ENCODE results near the gene ZHX3. TPM values are rescaled to one million over a fixed set of nuclear protein-coding genes. Genes with fewer than 3 reads are reported as not detected.

The ZHX3 gene
- polyA plus RNA-seq, 4 donors = 19.7 to 28.7 (median 25.3) TPM

GRCh38 chr20:41232973-41233926 lies 84.3 kb downstream of the ZHX3 start:
- DNase-seq (ENCODE audit: low read depth in 4 of 4, low spot score in 3 of 4) = no peak

DNA sequence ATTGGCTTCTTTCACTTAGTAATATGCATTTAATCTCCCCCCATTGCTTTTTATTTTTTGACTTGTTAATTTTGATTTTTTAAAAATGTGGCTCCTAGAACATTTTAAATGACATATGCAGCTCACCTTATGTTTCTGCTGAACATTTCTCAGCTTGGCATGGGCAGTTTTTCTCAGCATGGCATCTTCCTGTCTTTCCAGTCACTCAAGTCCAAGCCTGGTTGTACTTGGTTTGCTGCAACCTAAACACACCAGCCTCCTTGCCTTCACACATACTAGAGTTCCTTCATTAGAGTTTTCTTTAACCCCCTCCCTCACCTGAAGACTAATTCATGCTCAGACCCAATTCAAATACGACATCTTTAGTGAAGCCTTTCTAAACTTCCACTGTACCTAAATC lies 86.4 kb downstream of the ZHX3 start:
- no peak for DNase-seq (ENCODE audit: low read depth in 4 of 4, low spot score in 3 of 4)

GRCh38 chr20:41230136-41230535 lies 87.4 kb downstream of the ZHX3 start:
- DNase-seq (ENCODE audit: low read depth in 4 of 4, low spot score in 3 of 4) = no peak

DNA sequence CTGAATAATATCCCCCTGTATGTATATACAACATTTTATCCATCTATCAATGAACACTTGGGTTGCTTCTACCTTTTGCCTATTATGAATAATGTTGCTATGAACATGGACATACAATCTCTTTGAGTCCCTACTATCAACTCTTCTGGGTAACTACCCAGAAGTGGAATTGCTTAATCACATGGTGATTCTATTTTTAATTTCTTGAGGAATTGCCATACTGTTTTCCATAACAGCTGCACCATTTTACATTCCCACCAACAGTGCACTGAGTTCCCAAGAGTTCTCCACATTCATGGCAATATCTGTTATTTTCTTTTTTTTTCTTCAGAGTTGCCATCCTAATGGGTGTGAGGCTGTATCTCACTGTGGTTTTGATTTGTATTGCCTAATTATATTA lies 88.3 kb downstream of the ZHX3 start:
- no peak for DNase-seq (ENCODE audit: low read depth in 4 of 4, low spot score in 3 of 4)

GRCh38 chr20:41228858-41229257 lies 88.7 kb downstream of the ZHX3 start:
- no peak for DNase-seq (ENCODE audit: low read depth in 4 of 4, low spot score in 3 of 4)

DNA sequence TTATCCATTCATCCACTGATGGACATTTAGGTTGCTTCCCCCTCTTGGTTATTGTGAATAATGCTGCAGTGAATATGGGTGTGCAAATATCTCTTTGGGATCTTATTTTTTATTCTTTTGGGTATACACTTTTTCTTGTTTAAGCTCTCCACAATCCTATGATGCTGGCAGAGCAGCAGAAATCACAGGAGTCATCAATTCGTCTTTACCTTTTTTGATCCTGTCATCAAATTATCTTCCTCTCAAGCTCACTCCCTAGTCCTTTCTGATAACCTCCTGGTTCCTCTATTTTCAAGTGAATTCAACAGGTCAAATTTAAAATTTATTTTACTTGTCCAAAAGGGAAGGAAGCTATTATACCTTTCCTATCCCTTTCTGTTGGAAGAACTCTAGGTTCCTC lies 91.1 kb downstream of the ZHX3 start:
- DNase-seq (ENCODE audit: low read depth in 4 of 4, low spot score in 3 of 4) = no peak

GRCh38 chr20:41225091-41225490 lies 92.4 kb downstream of the ZHX3 start:
- DNase-seq (ENCODE audit: low read depth in 4 of 4, low spot score in 3 of 4) = no peak

GRCh38 chr20:41224281-41224680 lies 93.2 kb downstream of the ZHX3 start:
- DNase-seq (ENCODE audit: low read depth in 4 of 4, low spot score in 3 of 4) = no peak

DNA sequence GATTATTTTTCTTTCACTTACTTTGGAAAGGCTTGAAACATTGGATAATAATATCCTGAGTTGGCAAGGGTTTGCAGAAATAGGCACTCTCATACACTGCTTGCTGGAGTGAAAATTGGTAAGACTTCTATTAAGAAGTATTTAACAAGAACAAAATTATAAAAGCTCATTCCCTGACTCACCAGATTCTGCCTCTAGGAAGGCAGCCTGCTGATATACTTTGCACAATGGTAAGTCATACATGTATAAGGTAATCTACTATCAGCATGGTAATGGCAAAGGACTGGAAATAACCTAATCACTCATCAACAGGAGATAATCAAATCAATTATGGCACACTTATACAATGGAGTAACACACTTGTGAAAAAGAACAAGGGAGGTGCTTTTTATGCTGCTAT lies 94.4 kb downstream of the ZHX3 start:
- DNase-seq (ENCODE audit: low read depth in 4 of 4, low spot score in 3 of 4) = no peak

GRCh38 chr20:41222703-41223102 lies 94.8 kb downstream of the ZHX3 start:
- DNase-seq (ENCODE audit: low read depth in 4 of 4, low spot score in 3 of 4) = no peak

DNA sequence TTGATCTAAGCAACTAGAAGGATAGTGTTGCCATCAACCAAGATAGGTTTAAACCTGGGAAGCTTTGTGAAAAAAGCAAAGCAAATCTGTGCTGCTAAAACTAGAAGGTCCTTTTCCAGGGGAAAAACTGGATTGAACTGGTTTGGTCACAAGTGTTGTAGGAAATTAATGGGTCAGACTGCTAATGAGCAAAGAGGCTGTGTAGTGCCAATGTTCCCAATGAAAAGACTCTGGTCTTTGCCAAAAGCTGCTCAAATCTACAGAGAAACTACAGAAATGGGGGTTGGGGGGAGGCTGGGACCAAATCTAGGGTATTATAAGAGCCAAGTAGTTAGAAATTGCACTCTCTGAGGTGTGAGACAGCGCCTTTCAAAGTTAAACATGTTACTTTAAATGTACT lies 95.2 kb downstream of the ZHX3 start:
- DNase-seq (ENCODE audit: low read depth in 4 of 4, low spot score in 3 of 4) = no peak

DNA sequence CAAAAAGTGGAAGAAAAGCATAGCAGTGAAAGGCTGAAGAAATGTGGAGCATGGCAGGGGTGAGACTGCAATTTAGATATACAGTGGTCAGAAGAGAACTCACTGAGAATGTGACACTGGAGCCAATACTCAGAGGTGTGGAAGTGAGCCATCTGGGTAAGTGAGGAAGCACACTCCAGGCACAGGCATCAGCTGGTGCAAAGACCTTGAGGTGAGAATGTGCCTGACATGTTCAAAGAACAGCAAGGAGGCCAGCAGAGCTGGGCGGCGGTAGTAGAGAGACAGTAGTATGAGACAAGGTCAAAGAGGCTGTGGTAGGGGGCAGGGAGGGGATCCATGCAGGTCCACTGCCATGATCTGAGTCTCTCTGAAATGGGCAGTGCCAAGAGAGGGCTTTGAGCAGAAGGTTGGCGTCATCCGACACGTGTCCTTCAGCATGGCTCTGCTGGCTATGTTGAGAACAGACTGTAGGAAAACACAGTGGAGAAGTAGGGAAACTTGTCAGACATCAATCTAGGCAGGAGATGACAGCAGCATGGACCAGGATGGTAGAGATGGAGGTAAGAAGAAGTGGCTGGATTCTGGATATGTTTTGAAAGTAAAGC lies 95.8 kb downstream of the ZHX3 start:
- no peak for DNase-seq (ENCODE audit: low read depth in 4 of 4, low spot score in 3 of 4)

DNA sequence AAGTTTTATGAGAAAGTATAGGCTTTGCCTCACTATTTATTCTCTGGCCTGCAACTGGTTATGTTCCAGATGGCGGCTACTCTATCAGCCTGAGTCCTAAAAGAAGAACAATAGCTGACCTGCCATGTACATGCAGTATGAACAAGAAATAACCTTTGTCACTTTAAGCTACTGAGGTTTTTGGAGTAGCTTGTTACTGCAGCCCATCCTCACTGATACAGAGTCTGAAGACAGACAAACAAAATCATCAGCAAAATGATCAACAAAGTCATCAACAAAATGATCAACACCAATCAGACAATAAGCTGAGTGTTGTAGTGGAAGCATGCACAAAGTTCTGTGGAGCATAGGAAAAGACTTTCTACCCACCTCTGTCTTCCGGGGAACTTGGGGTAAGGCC lies 97.7 kb downstream of the ZHX3 start:
- DNase-seq (ENCODE audit: low read depth in 4 of 4, low spot score in 3 of 4) = no peak

DNA sequence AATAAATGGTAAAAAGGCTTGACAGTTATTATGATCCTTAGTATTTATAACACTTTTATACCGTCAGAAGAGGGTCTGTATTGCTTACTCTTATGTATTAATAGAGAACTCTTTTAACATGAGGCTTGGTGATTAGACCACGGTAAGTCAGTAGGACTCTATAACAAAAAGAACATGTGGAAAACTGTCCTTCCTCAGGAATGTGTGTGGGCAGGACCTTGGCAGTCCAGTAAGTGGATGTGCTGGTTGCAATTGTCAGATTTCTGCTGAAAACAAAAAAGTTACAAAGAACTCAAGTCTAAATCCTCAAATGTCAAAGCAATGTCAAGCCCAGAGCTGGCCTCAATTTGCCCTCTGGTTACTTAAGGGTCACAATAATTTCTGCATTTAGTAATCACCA lies 99.1 kb downstream of the ZHX3 start:
- no peak for DNase-seq (ENCODE audit: low read depth in 4 of 4, low spot score in 3 of 4)

DNA sequence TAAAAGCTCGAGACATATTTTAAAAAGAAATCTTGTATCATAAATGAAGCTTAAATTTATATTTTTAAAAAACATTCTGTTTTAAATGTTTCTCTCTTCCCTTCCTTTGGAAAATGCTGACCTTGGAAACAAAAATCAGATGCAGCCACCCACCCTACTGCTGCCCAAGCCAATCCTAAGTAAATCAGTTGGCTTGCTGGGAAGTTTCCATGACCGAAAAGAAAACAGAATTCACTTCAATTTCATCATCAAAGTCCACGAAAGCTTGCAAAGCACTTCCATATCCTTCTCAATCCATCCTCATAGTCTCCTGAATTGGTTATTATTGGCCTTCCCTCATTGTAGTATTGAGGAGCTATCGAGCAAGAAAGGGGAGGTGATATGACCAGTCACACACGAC lies 100.1 kb downstream of the ZHX3 start:
- DNase-seq (ENCODE audit: low read depth in 4 of 4, low spot score in 3 of 4) = no peak

- no peak for DNase-seq (ENCODE audit: low read depth in 4 of 4, low spot score in 3 of 4)
Observed at GRCh38 chr20:41214666-41215065, 102.9 kb downstream of the ZHX3 start.

GRCh38 chr20:41214202-41214601 lies 103.3 kb downstream of the ZHX3 start:
- DNase-seq (ENCODE audit: low read depth in 4 of 4, low spot score in 3 of 4) = no peak

GRCh38 chr20:41213150-41213820 lies 104.2 kb downstream of the ZHX3 start:
- DNase-seq (ENCODE audit: low read depth in 4 of 4, low spot score in 3 of 4) = no peak

GRCh38 chr20:41205313-41205712 lies 112.2 kb downstream of the ZHX3 start:
- DNase-seq (ENCODE audit: low read depth in 4 of 4, low spot score in 3 of 4) = no peak

DNA sequence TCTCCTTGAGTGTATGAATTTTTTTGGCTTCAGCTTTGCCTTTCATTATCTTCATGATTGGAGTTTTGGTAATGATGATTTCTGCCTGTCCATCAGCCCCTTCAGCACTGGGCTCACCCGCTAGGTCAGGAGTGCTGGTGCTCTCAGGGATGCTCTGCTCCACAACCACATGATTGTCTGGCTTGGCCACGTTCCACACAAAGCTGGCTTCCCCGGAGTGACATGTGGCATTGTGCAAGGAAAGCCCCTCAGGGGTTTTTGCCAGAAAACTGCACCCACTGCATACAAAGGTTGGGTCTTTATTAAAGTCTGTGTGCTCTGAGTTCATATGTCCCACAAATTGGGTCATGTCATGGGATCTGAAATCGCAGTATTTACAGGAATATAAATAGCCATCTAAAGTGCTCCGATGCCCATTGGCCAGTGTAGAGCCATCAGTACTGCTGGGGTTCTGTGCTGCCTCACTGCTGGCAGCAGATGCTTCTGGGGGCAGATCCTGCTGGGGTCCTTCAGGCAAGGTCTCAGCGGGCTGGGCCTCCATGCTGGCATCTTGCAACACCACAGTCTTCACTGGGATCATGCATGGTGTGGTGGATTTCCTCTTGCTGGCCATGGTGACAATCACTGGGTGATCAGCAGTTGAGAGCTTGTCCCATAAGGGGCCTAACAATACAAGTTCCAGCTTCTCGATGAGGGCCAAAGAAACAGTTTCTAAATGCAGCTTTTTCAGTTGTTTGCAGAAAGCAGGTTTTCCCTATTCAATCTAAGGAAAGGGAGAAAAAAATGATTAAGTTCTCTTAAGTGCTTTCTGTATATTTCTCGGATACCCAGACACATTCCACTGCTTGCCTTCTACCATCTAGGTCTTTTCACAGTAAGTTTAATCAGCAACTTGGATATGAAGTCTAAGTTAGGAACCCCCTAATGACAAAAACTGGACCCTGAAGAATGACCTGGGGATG lies 112.9 kb downstream of the ZHX3 start:
- DNase-seq (ENCODE audit: low read depth in 4 of 4, low spot score in 3 of 4) = no peak

Data from right renal pelvis (tissue), 4 donors.